Neural crest cell (in vitro differentiated cells): Measurements from ENCODE around the gene PHKG1. TPM values are rescaled to one million over a fixed set of nuclear protein-coding genes. Genes with fewer than 3 reads are reported as not detected.
A peak's percentile ranks its signal among the peaks of the same experiment; 100 is the strongest.

Experiments
- DNase-seq: peaks from one replicate; pipeline ENCODE4 v3.0.0; 2021; ENCODE audit warnings: low read depth, mixed read lengths, low spot score
- H3K27ac Mint-ChIP-seq: one replicate; pipeline ENCODE4 v1.8.0; 2021; ENCODE audit warnings: mild to moderate bottlenecking, mixed read lengths; ENCODE audit not compliant: unreplicated experiment
- H3K27me3 Mint-ChIP-seq: 2 replicates; pipeline ENCODE4 v1.8.0; 2021; ENCODE audit warnings: low read depth, mild to moderate bottlenecking, mixed read lengths
- H3K36me3 Mint-ChIP-seq: 2 replicates; pipeline ENCODE4 v1.8.0; 2021; ENCODE audit warnings: low read depth, mild to moderate bottlenecking, mixed read lengths
- H3K4me1 Mint-ChIP-seq: 2 replicates; pipeline ENCODE4 v1.8.0; 2021; ENCODE audit warnings: mixed read lengths
- H3K4me3 Mint-ChIP-seq: one replicate; pipeline ENCODE4 v1.8.0; 2021; ENCODE audit warnings: mild to moderate bottlenecking, mixed read lengths
- H3K9me3 Mint-ChIP-seq: 2 replicates; pipeline ENCODE4 v1.8.0; 2021; ENCODE audit warnings: mixed read lengths
- CTCF ChIP-seq: fragments of 200-600 bp; sonication (generic); conservative IDR thresholded peaks from 2 replicates; pipeline ENCODE4 v1.5.0; 2021; ENCODE audit warnings: antibody characterized with exemption, mild to moderate bottlenecking
- total RNA-seq: library from RNA; stranded (reverse); gene quantifications from 2 replicates; pipeline ENCODE4 v1.2.1, GENCODE V29; 2021

Gene PHKG1
- total RNA-seq, 1 donor from 2014 or later = 1.7 TPM

DNA sequence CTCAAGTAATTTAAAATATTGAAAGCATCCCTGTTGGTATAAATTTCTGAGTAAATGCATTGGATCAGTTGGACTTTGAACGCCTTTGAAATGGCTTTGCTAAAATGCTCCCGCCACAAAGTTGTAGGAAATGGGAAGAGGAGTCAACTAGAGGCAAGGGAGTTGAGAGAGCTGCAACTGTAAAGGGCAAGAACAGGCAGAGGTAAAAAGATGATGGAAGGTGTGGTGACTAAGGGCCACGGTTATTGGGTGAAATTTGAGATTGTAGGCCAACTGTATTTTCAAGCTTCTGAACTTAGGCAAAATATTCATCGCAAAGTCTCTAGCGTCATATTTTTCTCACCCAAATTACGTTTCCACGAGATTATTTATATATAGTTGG lies 29.3 kb downstream of the PHKG1 start:
- Mint-ChIP-seq H3K36me3 (peaks cover 16% of the 10 kb centered on the region), H3K4me3 (peak overlapping the region; percentile 94), H3K27ac (no peak overlapping the region), H3K27me3 (no peaks in the 10 kb centered on the region), H3K9me3 (no peaks in the 10 kb centered on the region), H3K4me1 (peaks cover 26% of the 10 kb centered on the region)
- DNase-seq = no peak
- TF ChIP-seq CTCF = no peak

DNA sequence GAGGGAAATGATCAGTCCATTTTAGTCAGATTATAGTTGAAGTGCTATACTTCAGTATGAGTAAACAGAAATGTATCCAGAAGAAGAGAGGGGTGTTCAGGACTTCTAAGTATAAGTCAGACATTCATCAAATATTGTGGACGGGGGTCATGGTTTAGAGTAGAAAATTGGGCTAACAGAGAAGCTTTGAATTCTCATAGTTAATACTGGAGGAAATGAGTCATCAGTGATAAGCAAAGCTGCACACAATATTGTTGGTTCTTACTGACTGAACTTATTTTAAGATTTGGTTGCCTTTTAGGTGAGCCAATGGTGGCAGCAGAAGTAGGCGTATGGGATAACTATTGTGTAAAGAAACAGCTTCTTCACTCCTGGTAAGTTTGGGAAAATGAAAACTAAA lies 30.4 kb downstream of the PHKG1 start:
- no peak overlapping the region for H3K27ac Mint-ChIP-seq
- no peaks in the 10 kb centered on the region for H3K9me3 Mint-ChIP-seq
- H3K4me1 Mint-ChIP-seq = peaks cover 26% of the 10 kb centered on the region
- no peak for TF ChIP-seq CTCF
- no peaks in the 10 kb centered on the region for H3K27me3 Mint-ChIP-seq
- peaks cover 20% of the 10 kb centered on the region for H3K36me3 Mint-ChIP-seq
- DNase-seq = no peak
- H3K4me3 Mint-ChIP-seq = peak overlapping the region; percentile 45

DNA sequence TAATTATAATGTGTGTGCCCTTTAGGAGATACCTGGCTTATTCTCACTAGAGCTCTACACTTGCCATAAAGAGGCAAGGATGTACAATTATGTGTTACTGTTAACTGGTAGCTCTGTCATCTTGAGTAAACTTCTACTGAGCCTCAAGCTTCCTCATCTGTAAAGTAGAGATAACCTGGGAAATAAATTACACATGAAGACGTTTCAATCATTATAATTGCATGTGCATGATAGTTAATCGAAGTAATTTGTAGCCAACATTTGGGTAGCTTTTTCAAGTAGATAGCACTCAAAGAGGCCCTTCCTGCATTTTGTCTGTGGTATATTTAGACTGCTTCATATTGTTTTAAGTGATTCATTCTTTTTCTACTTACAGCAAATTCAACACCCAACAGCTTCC lies 38.8 kb downstream of the PHKG1 start:
- no peak for TF ChIP-seq CTCF
- H3K27ac Mint-ChIP-seq = no peak overlapping the region
- no peaks in the 10 kb centered on the region for H3K27me3 Mint-ChIP-seq
- H3K4me3 Mint-ChIP-seq = peak overlapping the region; percentile 97
- peaks cover 7% of the 10 kb centered on the region for H3K36me3 Mint-ChIP-seq
- peaks cover 38% of the 10 kb centered on the region for H3K4me1 Mint-ChIP-seq
- H3K9me3 Mint-ChIP-seq = no peaks in the 10 kb centered on the region
- no peak for DNase-seq

GRCh38 chr7:56053379-56053778 lies 39.4 kb downstream of the PHKG1 start:
- Mint-ChIP-seq H3K9me3 (no peaks in the 10 kb centered on the region), H3K27ac (no peak overlapping the region), H3K4me1 (peaks cover 38% of the 10 kb centered on the region), H3K4me3 (peak overlapping the region; percentile 97), H3K36me3 (peaks cover 5% of the 10 kb centered on the region), H3K27me3 (no peaks in the 10 kb centered on the region)
- no peak for DNase-seq
- no peak for TF ChIP-seq CTCF

GRCh38 chr7:56051339-56052191 lies 41.2 kb downstream of the PHKG1 start, which contains the start of the genes CCT6A and PSPH:
CCT6A (plus strand) TSS chr7:56051765; CDS start chr7:56051849, 84 bp downstream.
PSPH (minus strand) TSS chr7:56051444; CDS start chr7:56021212, 30,232 bp downstream.
- Mint-ChIP-seq H3K36me3 (peaks cover 3% of the 10 kb centered on the region), H3K9me3 (no peaks in the 10 kb centered on the region), H3K4me1 (peaks cover 43% of the 10 kb centered on the region), H3K4me3 (peak within 1 kb of the TSS; percentile 97), H3K27me3 (no peaks in the 10 kb centered on the region), H3K27ac (peak within 1 kb of the TSS; percentile 99)
- no peak for TF ChIP-seq CTCF
- DNase-seq = peak; percentile 92
